ENCODE measurements around the gene CASR.

The CASR gene

GRCh38 chr3:122258757-122259371 is 75.4 kb downstream of the CASR start:
- peak; percentile 72 for DNase-seq (ENCODE audit: low spot score)

- no peak for DNase-seq (ENCODE audit: low spot score)
Observed at GRCh38 chr3:122260206-122260605, 76.7 kb downstream of the CASR start.

GRCh38 chr3:122263058-122263457 is 79.6 kb downstream of the CASR start:
- DNase-seq (ENCODE audit: low spot score), result no peak

GRCh38 chr3:122263974-122264588 is 80.6 kb downstream of the CASR start:
- no peak for DNase-seq (ENCODE audit: low spot score)

GRCh38 chr3:122265957-122266356 is 82.5 kb downstream of the CASR start:
- DNase-seq (ENCODE audit: low spot score), result no peak

GRCh38 chr3:122268257-122269024 is 85.0 kb downstream of the CASR start:
- DNase-seq (ENCODE audit: low spot score), result no peak

GRCh38 chr3:122269045-122269444 is 85.6 kb downstream of the CASR start:
- no peak for DNase-seq (ENCODE audit: low spot score)

GRCh38 chr3:122271246-122271898 is 87.9 kb downstream of the CASR start:
- no peak for DNase-seq (ENCODE audit: low spot score)

GRCh38 chr3:122272879-122273278 is 89.4 kb downstream of the CASR start:
- no peak for DNase-seq (ENCODE audit: low spot score)

GRCh38 chr3:122273498-122273897 is 90.0 kb downstream of the CASR start:
- DNase-seq (ENCODE audit: low spot score), result no peak

- DNase-seq (ENCODE audit: low spot score), result no peak
Observed at GRCh38 chr3:122281891-122282290, 98.4 kb downstream of the CASR start.

- DNase-seq (ENCODE audit: low spot score), result no peak
Observed at GRCh38 chr3:122283796-122284445, 100.5 kb downstream of the CASR start.

GRCh38 chr3:122284486-122284885 is 101.0 kb downstream of the CASR start:
- DNase-seq (ENCODE audit: low spot score), result no peak

- DNase-seq (ENCODE audit: low spot score), result no peak
Observed at GRCh38 chr3:122294359-122294758, 110.9 kb downstream of the CASR start.

GRCh38 chr3:122295266-122296062 is 112.0 kb downstream of the CASR start:
- no peak for DNase-seq (ENCODE audit: low spot score)

GRCh38 chr3:122298239-122298638 is 114.8 kb downstream of the CASR start:
- DNase-seq (ENCODE audit: low spot score), result no peak

GRCh38 chr3:122299215-122299614 is 115.7 kb downstream of the CASR start:
- DNase-seq (ENCODE audit: low spot score), result no peak

GRCh38 chr3:122299872-122300460 is 116.5 kb downstream of the CASR start:
- DNase-seq (ENCODE audit: low spot score), result peak; percentile 45

- DNase-seq (ENCODE audit: low spot score), result no peak
Observed at GRCh38 chr3:122301063-122301462, 117.6 kb downstream of the CASR start.

GRCh38 chr3:122305818-122306621 is 122.6 kb downstream of the CASR start:
- DNase-seq (ENCODE audit: low spot score), result no peak
